ENCODE measurements around the gene HIPK1.

HIPK1 gene

GRCh38 chr1:113928941-113929749 is at the start of gene HIPK1:
HIPK1 (plus strand) TSS chr1:113929324.
- DNase-seq: peak; percentile 95
- no peaks in the 10 kb centered on the region for H3K9me3 Mint-ChIP-seq
- H3K27ac Mint-ChIP-seq: peak within 1 kb of the TSS; percentile 98
- peak within 1 kb of the TSS; percentile 97 for H3K4me3 Mint-ChIP-seq
- H3K27me3 Mint-ChIP-seq: peaks cover 18% of the 10 kb centered on the region
- CTCF ChIA-PET: interaction anchor here (0.9 to 5.2 kb wide), 12 partner anchors 9 to 95 kb away, joined by 3 to 29 read pairs (median 6); partner anchors contain the start of genes AP4B1 and DCLRE1B
- H3K4me1 Mint-ChIP-seq: peaks cover 53% of the 10 kb centered on the region
- peaks cover 25% of the 10 kb centered on the region for H3K36me3 Mint-ChIP-seq

DNA sequence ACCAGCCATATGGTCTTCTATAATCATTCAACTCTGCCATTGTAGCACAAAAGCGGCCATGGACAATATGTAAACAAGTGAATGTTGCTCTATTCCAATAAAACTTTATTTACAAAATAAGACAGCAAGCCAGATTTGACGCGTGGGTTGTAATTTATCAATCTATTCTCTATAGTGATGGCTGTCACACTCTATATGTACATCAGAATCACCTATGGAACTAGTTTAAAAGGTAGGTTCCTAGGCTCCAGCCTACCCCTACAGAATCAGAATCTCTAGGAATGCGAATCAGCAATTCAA is 49.4 kb upstream of the HIPK1 start:
- Mint-ChIP-seq H3K27me3 (no peaks in the 10 kb centered on the region), H3K27ac (no peak overlapping the region), H3K9me3 (peaks cover 2% of the 10 kb centered on the region), H3K36me3 (peaks cover 10% of the 10 kb centered on the region), H3K4me3 (no peak overlapping the region), H3K4me1 (peaks cover 56% of the 10 kb centered on the region)
- no peak for DNase-seq
- CTCF ChIA-PET: interaction anchor here (1.3 to 2.8 kb wide), 2 partner anchors 10 to 24 kb away, joined by 7 to 12 read pairs; partner anchors contain the start of gene AP4B1

GRCh38 chr1:113881661-113882060 is 47.5 kb upstream of the HIPK1 start:
- peaks cover 2% of the 10 kb centered on the region for H3K9me3 Mint-ChIP-seq
- no peak for DNase-seq
- CTCF ChIA-PET: interaction anchor here (0.6 to 2.8 kb wide), 4 partner anchors 11 to 46 kb away, joined by 3 to 12 read pairs (median 4); partner anchors contain the start of gene AP4B1
- H3K27ac Mint-ChIP-seq: no peak overlapping the region
- H3K27me3 Mint-ChIP-seq: no peaks in the 10 kb centered on the region
- no peak overlapping the region for H3K4me3 Mint-ChIP-seq
- H3K36me3 Mint-ChIP-seq: peaks cover 16% of the 10 kb centered on the region
- H3K4me1 Mint-ChIP-seq: peaks cover 47% of the 10 kb centered on the region

- Mint-ChIP-seq H3K4me3 (peak overlapping the region; percentile 15), H3K9me3 (no peaks in the 10 kb centered on the region), H3K36me3 (peaks cover 6% of the 10 kb centered on the region), H3K27ac (peak overlapping the region; percentile 22), H3K27me3 (no peaks in the 10 kb centered on the region), H3K4me1 (peaks cover 40% of the 10 kb centered on the region)
- DNase-seq: no peak
- CTCF ChIA-PET: no interaction called here
Observed at GRCh38 chr1:113886417-113887401, 42.4 kb upstream of the HIPK1 start.

DNA sequence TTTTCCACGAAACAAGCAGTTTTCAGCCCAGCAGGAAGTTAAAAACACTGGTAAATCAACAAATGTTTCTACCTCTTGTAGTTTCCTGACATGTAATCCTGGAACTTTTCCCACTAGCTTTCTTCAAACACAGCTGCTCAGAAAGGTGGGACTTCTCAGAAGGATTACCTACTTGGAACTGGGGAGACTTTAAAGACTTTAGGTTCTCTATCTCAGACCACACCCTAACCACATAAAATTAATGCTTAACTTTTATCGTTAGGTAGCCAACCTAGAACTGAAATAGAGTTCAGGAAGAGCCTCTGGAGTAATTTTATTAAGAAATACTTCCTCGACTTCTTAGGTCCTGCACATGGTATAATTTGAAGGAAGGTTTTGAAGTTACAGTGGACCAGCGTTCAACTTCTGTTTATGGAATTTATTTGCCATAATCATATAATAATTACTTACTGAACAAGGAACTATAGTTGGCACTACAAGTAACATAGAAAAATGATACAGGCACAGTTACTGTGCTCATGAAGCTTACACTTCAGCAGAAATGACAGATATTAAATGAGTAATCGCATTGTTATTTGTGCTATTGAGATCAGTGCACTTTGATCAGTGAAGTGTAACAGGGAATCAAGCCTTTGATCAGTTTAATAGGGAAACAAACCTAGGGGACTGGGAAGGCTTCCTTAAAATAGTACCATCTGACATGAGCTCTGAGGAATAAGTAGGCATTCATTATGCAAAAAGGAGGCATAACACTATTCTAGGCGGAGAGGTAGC is 41.5 kb upstream of the HIPK1 start, which contains the start of gene BCL2L15:
Gene BCL2L15 (minus strand): TSS at position 180 of the 774 bp plus-strand sequence. CDS start 206 bp downstream, outside the sequence.
- CTCF ChIA-PET: no interaction called here
- Mint-ChIP-seq H3K9me3 (no peaks in the 10 kb centered on the region), H3K4me3 (peak within 1 kb of the TSS; percentile 15)

GRCh38 chr1:113890816-113891215 is 38.3 kb upstream of the HIPK1 start:
- Mint-ChIP-seq H3K27me3 (no peaks in the 10 kb centered on the region), H3K9me3 (no peaks in the 10 kb centered on the region), H3K4me1 (peaks cover 34% of the 10 kb centered on the region), H3K27ac (no peak overlapping the region), H3K4me3 (no peak overlapping the region), H3K36me3 (peaks cover 24% of the 10 kb centered on the region)
- DNase-seq: no peak
- CTCF ChIA-PET: no interaction called here

More for the DNA sequence above, 41.5 kb upstream of the HIPK1 start, which contains the start of gene BCL2L15:
- Mint-ChIP-seq H3K36me3 (peaks cover 8% of the 10 kb centered on the region), H3K4me1 (peaks cover 39% of the 10 kb centered on the region), H3K27me3 (no peaks in the 10 kb centered on the region), H3K27ac (peak within 1 kb of the TSS; percentile 22)
- no peak for DNase-seq

DNA sequence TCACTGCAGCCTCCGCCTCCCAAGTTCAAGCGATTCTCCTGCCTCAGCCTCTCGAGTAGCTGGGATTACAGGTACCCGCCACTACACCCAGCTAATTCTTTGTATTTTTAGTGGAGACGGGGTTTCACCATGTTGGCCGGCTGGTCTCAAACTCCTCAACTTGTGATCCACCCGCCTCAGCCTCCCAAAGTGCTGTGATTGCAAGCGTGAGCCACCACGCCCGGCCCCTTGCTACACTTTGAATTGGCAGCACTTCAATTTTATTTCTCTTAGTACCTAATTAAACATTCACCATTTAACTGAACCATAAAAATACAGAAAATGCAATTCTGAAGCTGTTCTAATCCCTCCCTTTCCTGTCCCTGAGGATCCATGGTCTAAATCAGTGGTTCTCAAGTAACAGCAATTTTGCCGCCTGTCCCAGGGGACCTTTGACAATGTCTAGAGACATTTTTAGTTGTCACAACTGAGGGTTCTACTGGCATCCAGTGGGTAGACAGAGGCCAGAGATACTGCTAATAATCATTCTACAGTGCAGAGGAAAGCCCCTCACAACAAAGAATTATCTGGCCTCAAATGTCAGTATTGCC is 37.4 kb upstream of the HIPK1 start:
- H3K27ac Mint-ChIP-seq: no peak overlapping the region
- no peaks in the 10 kb centered on the region for H3K9me3 Mint-ChIP-seq

GRCh38 chr1:113893267-113893666 is 35.9 kb upstream of the HIPK1 start:
- H3K27ac Mint-ChIP-seq: no peak overlapping the region
- no peaks in the 10 kb centered on the region for H3K27me3 Mint-ChIP-seq
- no peak overlapping the region for H3K4me3 Mint-ChIP-seq
- H3K36me3 Mint-ChIP-seq: peaks cover 39% of the 10 kb centered on the region
- CTCF ChIA-PET: interaction anchor here (1.1 to 1.3 kb wide), 2 partner anchors 12 to 19 kb away, joined by 3 to 4 read pairs; no protein-coding TSS in a partner anchor
- H3K9me3 Mint-ChIP-seq: no peaks in the 10 kb centered on the region
- H3K4me1 Mint-ChIP-seq: peaks cover 15% of the 10 kb centered on the region
- DNase-seq: no peak

More for the DNA sequence above, 37.4 kb upstream of the HIPK1 start:
- Mint-ChIP-seq H3K27me3 (no peaks in the 10 kb centered on the region), H3K4me1 (peaks cover 27% of the 10 kb centered on the region), H3K36me3 (peaks cover 28% of the 10 kb centered on the region), H3K4me3 (no peak overlapping the region)
- CTCF ChIA-PET: no interaction called here
- no peak for DNase-seq

DNA sequence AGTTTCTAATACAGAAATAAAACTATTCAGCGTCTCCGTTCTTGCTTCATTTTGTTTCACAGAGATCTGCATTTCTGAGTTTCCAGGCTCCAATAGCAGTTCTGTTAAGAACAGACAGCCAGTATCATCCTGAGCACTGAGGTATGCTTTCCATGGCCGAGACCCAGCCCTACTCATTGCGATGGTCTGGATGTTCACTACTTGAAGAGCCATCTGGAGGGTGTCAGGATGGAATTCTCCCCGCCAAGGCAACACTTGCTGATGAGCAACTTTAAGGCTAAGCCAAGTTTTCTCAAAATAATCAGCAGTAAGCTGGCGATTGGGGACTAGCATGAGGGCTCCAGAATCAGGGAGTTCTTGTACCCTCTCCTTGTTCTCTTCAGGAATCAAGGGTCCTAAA is 34.0 kb upstream of the HIPK1 start:
- Mint-ChIP-seq H3K4me3 (no peak overlapping the region), H3K9me3 (no peaks in the 10 kb centered on the region), H3K36me3 (peaks cover 54% of the 10 kb centered on the region), H3K27me3 (no peaks in the 10 kb centered on the region), H3K4me1 (peaks cover 20% of the 10 kb centered on the region), H3K27ac (no peak overlapping the region)
- DNase-seq: no peak
- CTCF ChIA-PET: no interaction called here

DNA sequence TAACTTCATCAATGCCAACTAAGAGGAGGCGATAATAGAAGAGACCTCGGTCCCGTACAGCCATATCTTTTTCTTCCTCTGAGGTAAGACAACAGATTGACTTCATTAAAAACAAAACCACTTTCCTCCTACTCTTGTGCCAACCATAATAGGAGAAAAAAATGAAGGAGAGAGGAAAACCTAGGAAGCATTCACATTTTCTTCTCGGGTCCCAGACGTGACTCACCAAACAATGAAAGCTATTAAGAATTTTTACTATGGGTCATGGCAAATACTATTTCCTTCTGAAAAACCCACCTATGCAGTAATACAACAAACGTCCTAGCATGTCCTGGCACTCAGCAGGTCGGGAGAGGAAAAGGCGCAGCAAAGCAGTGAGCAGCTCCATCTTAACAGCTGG is 33.2 kb upstream of the HIPK1 start:
- no peaks in the 10 kb centered on the region for H3K9me3 Mint-ChIP-seq
- CTCF ChIA-PET: no interaction called here

GRCh38 chr1:113898241-113898814 is 30.8 kb upstream of the HIPK1 start:
- Mint-ChIP-seq H3K27me3 (no peaks in the 10 kb centered on the region), H3K9me3 (no peaks in the 10 kb centered on the region), H3K4me1 (peaks cover 42% of the 10 kb centered on the region), H3K27ac (peak overlapping the region; percentile 62), H3K36me3 (peaks cover 83% of the 10 kb centered on the region), H3K4me3 (no peak overlapping the region)
- CTCF ChIA-PET: interaction anchor here (1.5 kb wide), 1 partner anchor 17 kb away, joined by 4 read pairs; no protein-coding TSS in a partner anchor
- DNase-seq: no peak

More for the DNA sequence above, 33.2 kb upstream of the HIPK1 start:
- peaks cover 62% of the 10 kb centered on the region for H3K36me3 Mint-ChIP-seq
- H3K27ac Mint-ChIP-seq: no peak overlapping the region
- H3K27me3 Mint-ChIP-seq: no peaks in the 10 kb centered on the region
- H3K4me1 Mint-ChIP-seq: peaks cover 18% of the 10 kb centered on the region
- no peak for DNase-seq
- H3K4me3 Mint-ChIP-seq: no peak overlapping the region

DNA sequence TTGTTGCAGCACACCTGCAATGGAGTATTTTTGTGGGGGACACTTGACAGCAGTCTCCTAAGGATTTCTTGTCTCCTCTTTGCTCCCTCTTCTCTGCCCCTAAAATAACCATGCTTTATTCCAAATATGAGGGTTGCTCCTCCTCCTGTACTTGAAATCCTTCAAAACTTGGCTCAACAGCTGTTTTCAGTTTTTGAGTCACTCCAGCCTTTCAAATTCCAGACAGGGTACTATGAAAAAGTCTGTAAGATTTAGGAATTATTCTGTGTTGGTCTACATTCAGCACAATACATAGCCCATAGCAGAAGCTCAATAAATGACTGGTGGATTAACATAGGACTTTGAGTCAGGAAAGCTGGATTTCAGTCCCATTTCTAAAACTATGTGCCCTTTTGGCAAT is 30.0 kb upstream of the HIPK1 start:
- no peak overlapping the region for H3K27ac Mint-ChIP-seq
- H3K36me3 Mint-ChIP-seq: peaks cover 80% of the 10 kb centered on the region
- CTCF ChIA-PET: interaction anchor here (1.5 kb wide), 1 partner anchor 18 kb away, joined by 4 read pairs; no protein-coding TSS in a partner anchor
- peaks cover 49% of the 10 kb centered on the region for H3K4me1 Mint-ChIP-seq
- H3K27me3 Mint-ChIP-seq: no peaks in the 10 kb centered on the region
- no peaks in the 10 kb centered on the region for H3K9me3 Mint-ChIP-seq
- no peak for DNase-seq
- H3K4me3 Mint-ChIP-seq: no peak overlapping the region

GRCh38 chr1:113901191-113901590 is 27.9 kb upstream of the HIPK1 start:
- Mint-ChIP-seq H3K36me3 (peaks cover 68% of the 10 kb centered on the region), H3K27me3 (no peaks in the 10 kb centered on the region), H3K4me3 (no peak overlapping the region), H3K27ac (peak overlapping the region; percentile 3), H3K9me3 (no peaks in the 10 kb centered on the region), H3K4me1 (peaks cover 56% of the 10 kb centered on the region)
- DNase-seq: no peak
- CTCF ChIA-PET: interaction anchor here (1.1 kb wide), 1 partner anchor 31 kb away, joined by 4 read pairs; no protein-coding TSS in a partner anchor

Measured in activated naive CD4-positive, alpha-beta T cell treated with anti-CD3 and anti-CD28 coated beads, Interleukin-2, amount 10 ng/mL, durations not matched to agents 7 days and 5 days (primary cell).